Kidney (tissue), 14 donors: Measurements from ENCODE around the gene BRD7. TPM values are rescaled to one million over a fixed set of nuclear protein-coding genes. Genes with fewer than 3 reads are reported as not detected.

Source experiments
- DNase-seq, 5 donors: peaks; one replicate each; pipeline ENCODE4 v3.0.0-alpha.2; 2013 to 2020
- FAIRE-seq: peaks from 2 replicates; lab custom pipeline; 2012; peaks lifted over from hg19 to GRCh38; lab: Jason Lieb, UNC
- H3K27ac ChIP-seq, 2 donors: one replicate each; pipeline ENCODE4 v1.7.0; 2013; ENCODE audit warnings: low read depth in 2 of 2, low read length in 2 of 2, inconsistent platforms in 1 of 2
- H3K27me3 ChIP-seq: one replicate; pipeline ENCODE4 v1.7.1; 2013; ENCODE audit warnings: low read length, inconsistent platforms; ENCODE audit not compliant: control insufficient read depth, insufficient read depth
- H3K36me3 ChIP-seq, 3 donors: one replicate each; pipeline versions ENCODE4 v1.7.0 to v1.7.1; 2013; ENCODE audit warnings: low read length in 3 of 3, control low read depth in 1 of 3, inconsistent platforms in 1 of 3; ENCODE audit not compliant: insufficient read depth in 3 of 3, control insufficient read depth in 2 of 3
- H3K4me1 ChIP-seq, 3 donors: one replicate each; pipeline versions ENCODE4 v1.7.0 to v1.7.1; 2013; ENCODE audit warnings: low read length in 3 of 3, inconsistent platforms in 1 of 3, low read depth in 1 of 3; ENCODE audit not compliant: control insufficient read depth in 2 of 3, insufficient read depth in 2 of 3
- H3K4me3 ChIP-seq, 3 donors: one replicate each; pipeline versions ENCODE4 v1.7.0 to v1.8.1; 2013; ENCODE audit warnings: low read length in 3 of 3, control low read depth in 1 of 3, inconsistent platforms in 1 of 3
- H3K9ac ChIP-seq, 3 donors: one replicate each; pipeline versions ENCODE4 v1.7.0 to v1.7.1; 2013; ENCODE audit warnings: low read length in 3 of 3, control low read depth in 1 of 3, inconsistent platforms in 1 of 3
- H3K9me3 ChIP-seq, 3 donors: one replicate each; pipeline versions ENCODE4 v1.7.0 to v1.7.1; 2013; ENCODE audit warnings: low read length in 3 of 3, control low read depth in 1 of 3, inconsistent platforms in 1 of 3; ENCODE audit not compliant: control insufficient read depth in 2 of 3, insufficient read depth in 1 of 3
- intact Hi-C: fragments of 100-400 bp; cut with DNase I; formaldehyde crosslinking; loops from one replicate; pipeline ENCODE4 v1.11.1; 2022
- polyA plus RNA-seq: library from polyadenylated mRNA; stranded (reverse); fragments of 350-450 nt; fragmentation: Illumina TruSeq; extraction: RNeasy Lipid Tissue Mini Kit (QIAGEN cat#74804); gene quantifications from one replicate; pipeline ENCODE4 v1.2.3, GENCODE V29; 2014; ENCODE audit warnings: low read depth, low replicate concordance; ENCODE audit not compliant: insufficient read depth
- total RNA-seq: library from RNA; stranded (reverse); fragmentation: NEBNext Ultra II Directional; extraction: Animal tissue kit (Norgen Biotek cat#: 25700); gene quantifications from one replicate; pipeline ENCODE4 v1.2.1, GENCODE V29; 2021
- TF ChIP-seq, protein P1 (sequence below): IDR thresholded peaks from 3 replicates; pipeline ENCODE4 v1.5.1; 2012; ENCODE audit warnings: mild to moderate bottlenecking, moderate library complexity, borderline replicate concordance; ENCODE audit not compliant: insufficient read depth; ENCODE audit errors: extremely low read depth
- donor health status: control.
- donor health status: control.
- donor health status: control.
- donor health status: control.
- donor health status: control.
- donor health status: DM: yes; HTN: yes; CAD: no.
- donor health status: Normal renal cell carcinoma (clear cell type).

The BRD7 gene
- total and polyA plus RNA-seq, 2 donors from 2014 or later, result 44.1 to 68.0 TPM

DNA sequence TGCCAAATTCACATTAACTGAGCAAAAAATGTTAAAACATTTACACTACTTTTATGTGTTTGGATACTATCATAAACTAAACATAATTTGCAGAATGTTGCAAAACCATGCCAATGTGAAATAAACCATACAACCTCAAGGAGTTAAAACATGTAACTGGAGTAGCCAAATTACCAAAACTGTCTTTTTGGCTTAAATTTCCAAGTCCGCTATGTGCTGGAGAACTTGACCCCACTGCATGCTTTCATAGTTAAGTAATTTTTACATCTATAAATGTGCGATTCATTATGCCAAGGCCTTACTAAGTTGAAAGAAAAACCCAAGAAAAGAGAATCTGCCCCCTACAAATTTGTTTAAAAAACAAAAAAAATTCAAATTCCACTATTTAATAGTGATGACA lies 28.2 kb downstream of the BRD7 start:
- TF ChIP-seq, protein P1, sequence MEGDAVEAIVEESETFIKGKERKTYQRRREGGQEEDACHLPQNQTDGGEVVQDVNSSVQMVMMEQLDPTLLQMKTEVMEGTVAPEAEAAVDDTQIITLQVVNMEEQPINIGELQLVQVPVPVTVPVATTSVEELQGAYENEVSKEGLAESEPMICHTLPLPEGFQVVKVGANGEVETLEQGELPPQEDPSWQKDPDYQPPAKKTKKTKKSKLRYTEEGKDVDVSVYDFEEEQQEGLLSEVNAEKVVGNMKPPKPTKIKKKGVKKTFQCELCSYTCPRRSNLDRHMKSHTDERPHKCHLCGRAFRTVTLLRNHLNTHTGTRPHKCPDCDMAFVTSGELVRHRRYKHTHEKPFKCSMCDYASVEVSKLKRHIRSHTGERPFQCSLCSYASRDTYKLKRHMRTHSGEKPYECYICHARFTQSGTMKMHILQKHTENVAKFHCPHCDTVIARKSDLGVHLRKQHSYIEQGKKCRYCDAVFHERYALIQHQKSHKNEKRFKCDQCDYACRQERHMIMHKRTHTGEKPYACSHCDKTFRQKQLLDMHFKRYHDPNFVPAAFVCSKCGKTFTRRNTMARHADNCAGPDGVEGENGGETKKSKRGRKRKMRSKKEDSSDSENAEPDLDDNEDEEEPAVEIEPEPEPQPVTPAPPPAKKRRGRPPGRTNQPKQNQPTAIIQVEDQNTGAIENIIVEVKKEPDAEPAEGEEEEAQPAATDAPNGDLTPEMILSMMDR, result no peak
- no peak for DNase-seq
- Histone ChIP-seq H3K4me3 (no peak overlapping the region), H3K27ac (no peak overlapping the region), H3K27me3 (no peaks in the 10 kb centered on the region), H3K4me1 (no peaks in the 10 kb centered on the region), H3K9ac (no peak overlapping the region), H3K36me3 (peaks cover 7 to 17% (median 11%) of the 10 kb centered on the region in 3 donors), H3K9me3 (no peaks in the 10 kb centered on the region)
- no peak for FAIRE-seq
- intact Hi-C loops, result no loop called here

DNA sequence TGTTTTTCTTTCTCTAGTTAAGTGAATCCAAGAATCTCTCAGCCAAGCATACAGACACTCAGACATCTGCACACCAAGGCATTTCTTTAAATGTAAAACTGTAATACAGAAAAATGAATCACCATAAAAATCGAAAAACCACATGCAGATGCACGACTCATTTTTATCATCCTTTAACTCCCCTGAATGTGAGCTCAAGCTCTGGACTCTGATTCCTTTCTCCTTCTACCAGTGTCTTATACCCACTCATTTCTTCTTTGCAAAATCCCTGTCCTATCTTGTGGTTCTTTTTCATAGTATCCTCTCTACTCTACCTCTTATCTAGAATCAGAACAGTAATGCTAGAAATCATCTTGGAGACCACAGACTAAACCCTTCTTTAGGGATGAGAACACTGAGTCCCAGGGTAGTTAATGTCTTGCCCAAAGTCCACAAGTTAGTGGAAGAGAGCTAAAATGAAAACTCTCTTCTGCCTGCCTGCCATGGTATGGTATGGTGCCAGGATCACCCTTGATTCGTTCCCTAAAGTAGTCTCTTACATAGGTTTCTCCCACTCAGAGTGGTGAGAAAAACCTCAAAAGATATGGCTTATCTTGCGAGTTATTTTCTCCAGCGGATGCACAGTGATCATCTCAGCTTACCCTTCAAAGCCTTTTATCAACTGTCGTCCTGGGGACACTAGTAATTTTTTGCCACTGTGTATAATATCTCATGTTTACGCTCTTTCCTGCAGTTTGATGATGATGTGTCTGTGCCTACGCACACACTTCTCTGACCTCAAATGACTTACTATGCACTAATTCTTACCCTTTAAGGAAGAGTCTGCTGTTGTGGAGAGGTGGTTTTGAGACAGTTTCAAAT lies 30.2 kb downstream of the BRD7 start:
- TF ChIP-seq, protein P1, result no peak
- Histone ChIP-seq H3K36me3 (peaks cover 5 to 17% (median 12%) of the 10 kb centered on the region in 3 donors), H3K4me1 (no peaks in the 10 kb centered on the region), H3K4me3 (no peak overlapping the region), H3K9me3 (no peaks in the 10 kb centered on the region), H3K27ac (no peak overlapping the region), H3K27me3 (no peaks in the 10 kb centered on the region), H3K9ac (no peak overlapping the region)
- DNase-seq (no peak), FAIRE-seq (no peak)
- intact Hi-C loops, result no loop called here

DNA sequence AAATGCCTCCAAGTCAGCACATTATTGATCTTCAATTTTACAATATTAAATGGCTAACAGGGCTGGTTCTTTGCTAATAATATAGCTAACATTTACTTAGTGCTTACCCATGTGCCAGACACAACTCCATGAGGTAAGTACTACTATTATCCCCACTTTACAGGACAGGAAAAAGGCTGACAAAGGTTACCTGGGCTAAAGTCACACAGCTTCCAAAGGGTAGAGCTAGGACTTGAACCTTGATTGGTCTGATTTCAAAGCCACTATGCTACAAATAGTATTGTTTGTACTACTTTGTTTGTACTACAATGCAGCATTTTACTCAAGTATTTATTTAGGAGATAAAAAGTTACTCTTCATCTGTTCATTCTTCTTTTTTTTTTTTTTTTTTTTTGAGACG lies 31.9 kb downstream of the BRD7 start:
- TF ChIP-seq, protein P1, result no peak
- Histone ChIP-seq H3K27me3 (no peaks in the 10 kb centered on the region), H3K4me3 (no peak overlapping the region), H3K27ac (no peak overlapping the region), H3K9ac (no peak overlapping the region), H3K9me3 (no peaks in the 10 kb centered on the region), H3K36me3 (peaks cover 7 to 14% (median 12%) of the 10 kb centered on the region in 3 donors), H3K4me1 (no peaks in the 10 kb centered on the region)
- FAIRE-seq (no peak), DNase-seq (no peak)
- intact Hi-C loops, result no loop called here
